H1 (cell line): ENCODE measurements around the gene RNF144A. TPM values are rescaled to one million over a fixed set of nuclear protein-coding genes. Genes with fewer than 3 reads are reported as not detected.
A peak's percentile ranks its signal among the peaks of the same experiment; 100 is the strongest.

ENCODE experiments used
- CTCF ChIA-PET: fragments of 300-600 bp; sonication (Branson Sonifier 250); formaldehyde crosslinking; loops from one replicate; lab custom pipeline; 2021; ENCODE audit not compliant: partially characterized antibody; lab: Charles Lee
- POLR2A ChIA-PET: fragments of 300-600 bp; sonication (Branson Sonifier 250); formaldehyde crosslinking; loops from one replicate; lab custom pipeline; 2021; ENCODE audit warnings: inconsistent platforms; ENCODE audit not compliant: partially characterized antibody; lab: Charles Lee
- DNase-seq, 2 experiments: peaks; one replicate each; pipeline versions ENCODE4 v3.0.0 to v3.0.0-alpha.2; 2010 to 2022; ENCODE audit warnings: low spot score in 2 of 2, low read depth in 1 of 2, mixed read lengths in 1 of 2
- FAIRE-seq: peaks from 2 replicates; lab custom pipeline; 2011; peaks lifted over from hg19 to GRCh38; lab: Jason Lieb, UNC
- H2AFZ ChIP-seq: 2 replicates; pipeline ENCODE4 v1.8.1; 2012; ENCODE audit warnings: low read length, inconsistent platforms
- H2AK5ac ChIP-seq: 2 replicates; pipeline ENCODE4 v1.6.1; 2013; ENCODE audit warnings: low read depth, low read length
- H2BK120ac ChIP-seq: replicated peaks from 2 replicates; pipeline ENCODE3; 2013; ENCODE audit warnings: low read depth, low read length, inconsistent platforms
- H2BK12ac ChIP-seq: 2 replicates; pipeline ENCODE4 v1.6.1; 2013; ENCODE audit warnings: low read depth, low read length
- H2BK15ac ChIP-seq: 2 replicates; pipeline ENCODE4 v1.6.1; 2013; ENCODE audit warnings: low read length
- H2BK20ac ChIP-seq: 2 replicates; pipeline ENCODE4 v1.6.1; 2013; ENCODE audit warnings: low read length
- H2BK5ac ChIP-seq: 2 replicates; pipeline ENCODE4 v1.6.1; 2013; ENCODE audit warnings: low read depth, low read length
- H3K14ac ChIP-seq: 2 replicates; pipeline ENCODE4 v1.6.1; 2013; ENCODE audit warnings: inconsistent platforms; ENCODE audit not compliant: insufficient read length
- H3K18ac ChIP-seq: 2 replicates; pipeline ENCODE4 v1.6.1; 2013; ENCODE audit warnings: low read length; ENCODE audit errors: extremely low read depth
- H3K23ac ChIP-seq: 2 replicates; pipeline ENCODE4 v1.6.1; 2013; ENCODE audit warnings: inconsistent platforms; ENCODE audit not compliant: insufficient read length
- H3K23me2 ChIP-seq: 2 replicates; pipeline ENCODE4 v1.6.1; 2013; ENCODE audit warnings: low read depth, low read length
- H3K27ac ChIP-seq: 2 replicates; pipeline ENCODE4 v1.6.1; 2011; ENCODE audit warnings: low read depth, low read length, inconsistent platforms
- H3K27me3 ChIP-seq, 4 experiments: replicated peaks in 1 of 4; 1 replicate in 1 of 4; 2 replicates in 3 of 4; pipeline versions ENCODE4 v1.6.1 to v1.8.1; 2011 to 2013; ENCODE audit warnings: low read length in 3 of 4, mild to moderate bottlenecking in 3 of 4, inconsistent platforms in 2 of 4, mixed read lengths in 2 of 4, moderate library complexity in 1 of 4; ENCODE audit not compliant: control insufficient read depth in 3 of 4, insufficient read depth in 3 of 4; ENCODE audit errors: extremely low read depth in 1 of 4
- H3K36me3 ChIP-seq, 4 experiments: 2 replicates each; pipeline versions ENCODE4 v1.6.1 to v1.8.1; 2011 to 2013; ENCODE audit warnings: mild to moderate bottlenecking in 4 of 4, low read length in 3 of 4, moderate library complexity in 2 of 4, control low read depth in 1 of 4, inconsistent platforms in 1 of 4; ENCODE audit not compliant: insufficient read depth in 4 of 4, control insufficient read depth in 2 of 4
- H3K4ac ChIP-seq: replicated peaks from 2 replicates; pipeline ENCODE3; 2013; ENCODE audit warnings: low read length, low read depth, mixed read lengths, inconsistent platforms; ENCODE audit not compliant: insufficient read length
- H3K4me1 ChIP-seq, 4 experiments: replicated peaks in 1 of 4; 1 replicate in 1 of 4; 2 replicates in 3 of 4; pipeline versions ENCODE4 v1.6.1 to v1.8.1; 2011 to 2013; ENCODE audit warnings: low read length in 3 of 4, inconsistent platforms in 2 of 4, mixed read lengths in 1 of 4; ENCODE audit not compliant: insufficient read depth in 4 of 4, control insufficient read depth in 3 of 4
- H3K4me2 ChIP-seq, 2 experiments: 2 replicates each; pipeline versions ENCODE4 v1.6.1 to v1.8.1; 2011 to 2013; ENCODE audit warnings: low read depth in 2 of 2, low read length in 2 of 2, control low read depth in 1 of 2, inconsistent platforms in 1 of 2, mild to moderate bottlenecking in 1 of 2; ENCODE audit not compliant: insufficient read depth in 1 of 2
- H3K4me3 ChIP-seq, 4 experiments: fragments of 200-600, 300-600 bp in 1 of 4; sonication (generic), shearing (Covaris generic), sonication (Bioruptor Twin) in 1 of 4; 2 replicates each; pipeline versions ENCODE4 v1.5.1 to v1.8.1; 2011 to 2016; ENCODE audit warnings: low read length in 4 of 4, low read depth in 3 of 4, control low read depth in 2 of 4, inconsistent platforms in 2 of 4, mild to moderate bottlenecking in 2 of 4, mixed read lengths in 1 of 4, moderate library complexity in 1 of 4; ENCODE audit not compliant: insufficient read depth in 2 of 4; ENCODE audit errors: extremely low read depth in 1 of 4
- H3K56ac ChIP-seq: replicated peaks from 2 replicates; pipeline ENCODE3; 2013; ENCODE audit warnings: low read depth, mild to moderate bottlenecking, mixed read lengths, low read length, inconsistent platforms; ENCODE audit not compliant: insufficient read length
- H3K79me1 ChIP-seq: 2 replicates; pipeline ENCODE4 v1.6.1; 2013; ENCODE audit warnings: low read depth, low read length, control low read depth
- H3K79me2 ChIP-seq, 2 experiments: 2 replicates each; pipeline versions ENCODE4 v1.6.1 to v1.8.1; 2012 to 2013; ENCODE audit warnings: low read length in 2 of 2, mild to moderate bottlenecking in 2 of 2, inconsistent platforms in 1 of 2; ENCODE audit not compliant: insufficient read depth in 2 of 2, control insufficient read depth in 1 of 2
- H3K9ac ChIP-seq, 4 experiments: replicated peaks in 1 of 4; 1 replicate in 1 of 4; 2 replicates in 3 of 4; pipeline versions ENCODE4 v1.6.1 to v1.8.1; 2011 to 2013; ENCODE audit warnings: low read depth in 3 of 4, low read length in 3 of 4, control low read depth in 2 of 4, mild to moderate bottlenecking in 2 of 4, moderate library complexity in 2 of 4, inconsistent platforms in 1 of 4; ENCODE audit errors: extremely low read depth in 1 of 4
- H3K9me3 ChIP-seq, 2 experiments: 2 replicates each; pipeline versions ENCODE4 v1.6.1 to v1.8.1; 2012 to 2013; ENCODE audit warnings: mild to moderate bottlenecking in 2 of 2, moderate library complexity in 2 of 2, control low read depth in 1 of 2, inconsistent platforms in 1 of 2, low read depth in 1 of 2, low read length in 1 of 2, mixed read lengths in 1 of 2; ENCODE audit not compliant: insufficient read depth in 2 of 2
- H4K20me1 ChIP-seq, 2 experiments: replicated peaks in 1 of 2; 2 replicates each; pipeline versions ENCODE3 to v1.8.1; 2011 to 2013; ENCODE audit warnings: inconsistent platforms in 2 of 2, low read length in 2 of 2, mild to moderate bottlenecking in 1 of 2; ENCODE audit not compliant: insufficient read depth in 2 of 2, control insufficient read depth in 1 of 2
- H4K5ac ChIP-seq: 2 replicates; pipeline ENCODE4 v1.6.1; 2013; ENCODE audit warnings: low read length, low read depth, mixed read lengths, inconsistent platforms; ENCODE audit not compliant: insufficient read length
- H4K8ac ChIP-seq: 2 replicates; pipeline ENCODE4 v1.8.0; 2013; ENCODE audit warnings: mild to moderate bottlenecking, moderate library complexity, low read length, inconsistent platforms; ENCODE audit not compliant: insufficient read depth; ENCODE audit errors: extremely low read depth
- H4K91ac ChIP-seq: replicated peaks from 2 replicates; pipeline ENCODE3; 2013; ENCODE audit warnings: low read length, mixed read lengths, inconsistent platforms; ENCODE audit not compliant: insufficient read length
- RAD21 ChIP-seq, 2 experiments: IDR thresholded peaks in 1 of 2; conservative IDR thresholded peaks in 1 of 2; 2 replicates each; pipeline ENCODE4 v1.6.1; 2011; ENCODE audit warnings: low read depth in 2 of 2, low read length in 2 of 2, improper control_type of control experiment in 1 of 2, inconsistent platforms in 1 of 2, mild to moderate bottlenecking in 1 of 2, moderate library complexity in 1 of 2
- WGBS, 2 experiments: shearing (Covaris generic) in 1 of 2; methylation state at CpG; one replicate each; pipeline versions ENCODE4 v1.1.6 to v1.1.7; 2013 to 2015; ENCODE audit warnings: low lambda C conversion rate in 2 of 2, mixed read lengths in 2 of 2, inconsistent platforms in 1 of 2, low coverage in 1 of 2, missing lambda C conversion rate in 1 of 2; ENCODE audit not compliant: insufficient replicate concordance in 2 of 2, insufficient coverage in 1 of 2, insufficient read length in 1 of 2; ENCODE audit errors: extremely low coverage in 1 of 2, missing lambda C conversion rate in 1 of 2; 5-methylcytosine and 5-hydroxymethylcytosine counted together
- polyA plus RNA-seq, 7 experiments: library from polyadenylated mRNA; depleted of rRNA in 3 of 7; stranded (reverse) in 5 of 7; unstranded in 2 of 7; fragments of >200 nt in 5 of 7; fragments of 200-250 nt in 2 of 7; gene quantifications; 1 replicate in 5 of 7; 2 replicates in 1 of 7; 4 replicates in 1 of 7; pipeline versions ENCODE4 v1.2.1 to v1.2.3, GENCODE V29; 2011 to 2013; ENCODE audit warnings: missing spikeins in 2 of 7, mixed read lengths in 2 of 7
- total RNA-seq: library from RNA; stranded (reverse); fragmentation: NEBNext Ultra II Directional; extraction: Animal tissue kit (Norgen Biotek cat#: 25700); gene quantifications from 2 replicates; pipeline ENCODE4 v1.2.1, GENCODE V29; 2021
- TF ChIP-seq, protein P1 (sequence below): IDR thresholded peaks from 2 replicates; pipeline ENCODE4 v1.6.1; 2011; ENCODE audit warnings: low read length, improper control_type of control experiment

The RNF144A gene
- total and polyA plus RNA-seq, 2 of the 8 experiments (the other 6 are each of a cell fraction or from before 2014, with no cell fraction given): 14.0 to 15.0 TPM

DNA sequence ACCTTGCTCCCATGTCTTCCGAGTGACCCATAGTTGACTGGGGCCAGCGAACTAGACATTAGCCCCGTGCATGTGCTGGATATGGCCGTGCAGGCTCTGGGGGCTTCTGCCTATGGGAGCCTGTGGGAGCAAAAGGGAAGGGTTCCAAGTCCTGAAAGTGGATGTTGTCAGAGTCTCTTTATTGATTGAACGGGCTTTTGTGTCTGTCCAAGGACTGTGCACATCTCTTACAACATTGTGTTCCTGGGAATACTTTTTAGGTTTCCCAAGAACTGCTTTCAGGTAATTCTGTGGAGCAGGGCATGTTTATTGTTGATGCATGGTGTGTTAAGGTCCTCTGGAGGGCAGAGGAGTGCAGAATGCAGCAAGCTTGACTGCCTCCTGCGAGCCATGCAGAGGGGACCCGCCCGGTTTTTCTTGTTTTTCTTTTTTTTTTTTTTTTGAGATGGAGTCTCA, 5.0 kb downstream of the RNF144A start:
- peaks cover 2 to 10% of the 10 kb centered on the region in 2 experiments for H4K20me1 ChIP-seq
- H3K18ac ChIP-seq: no peak overlapping the region
- no peak overlapping the region for H2BK5ac ChIP-seq
- H2AFZ ChIP-seq: no peak overlapping the region
- H3K4me2 ChIP-seq: no peak overlapping the region
- H4K5ac ChIP-seq: no peak overlapping the region
- no peak overlapping the region for H2BK15ac ChIP-seq
- no peak overlapping the region for H3K14ac ChIP-seq
- H3K9me3 ChIP-seq: no peaks in the 10 kb centered on the region
- H3K23ac ChIP-seq: no peak overlapping the region
- H2AK5ac ChIP-seq: no peak overlapping the region
- no peak overlapping the region for H3K4ac ChIP-seq
- CTCF ChIA-PET: interaction anchor here (0.7 to 3.9 kb wide), 7 partner anchors 10 to 128 kb away, joined by 3 to 16 read pairs (median 4); no protein-coding TSS in a partner anchor
- H3K4me1 ChIP-seq: peaks cover 1 to 5% (median 3%) of the 10 kb centered on the region in 4 experiments; a peak in 5 of 7 replicates
- H2BK12ac ChIP-seq: no peak overlapping the region
- WGBS, 2 experiments: 89% methylated on average over 8 of the region's 8 CpGs; no CpG with 5 or more reads in 1 of the 2 experiments
- peaks cover 0 to 6% (median 0%) of the 10 kb centered on the region in 4 experiments; a peak in 2 of 7 replicates for H3K27me3 ChIP-seq
- no peak for FAIRE-seq
- H4K8ac ChIP-seq: no peak overlapping the region
- H3K79me1 ChIP-seq: peaks cover 7% of the 10 kb centered on the region; the same call in 1 of the 2 replicates
- DNase-seq: no peak
- POLR2A ChIA-PET: no interaction called here
- no peak overlapping the region for H3K56ac ChIP-seq
- no peak overlapping the region for H2BK20ac ChIP-seq
- no peak overlapping the region for H3K9ac ChIP-seq
- peaks cover 4% of the 10 kb centered on the region; the same call in 1 of the 2 replicates for H3K23me2 ChIP-seq
- H3K4me3 ChIP-seq: no peak overlapping the region
- H3K27ac ChIP-seq: no peak overlapping the region
- no peak overlapping the region for H2BK120ac ChIP-seq
- H3K79me2 ChIP-seq: peaks cover 0 to 20% of the 10 kb centered on the region in 2 experiments; a peak in 2 of 4 replicates
- H3K36me3 ChIP-seq: no peaks in the 10 kb centered on the region
- H4K91ac ChIP-seq: no peak overlapping the region
- peak; percentile 37 to 48 for TF ChIP-seq RAD21 (IDR thresholded peaks at IDR 0.05 in 1 of 2, conservative IDR thresholded peaks at IDR 0.05 in 1 of 2; ENCODE audit: low read depth in 2 of 2, low read length in 2 of 2)
- TF ChIP-seq, protein P1, sequence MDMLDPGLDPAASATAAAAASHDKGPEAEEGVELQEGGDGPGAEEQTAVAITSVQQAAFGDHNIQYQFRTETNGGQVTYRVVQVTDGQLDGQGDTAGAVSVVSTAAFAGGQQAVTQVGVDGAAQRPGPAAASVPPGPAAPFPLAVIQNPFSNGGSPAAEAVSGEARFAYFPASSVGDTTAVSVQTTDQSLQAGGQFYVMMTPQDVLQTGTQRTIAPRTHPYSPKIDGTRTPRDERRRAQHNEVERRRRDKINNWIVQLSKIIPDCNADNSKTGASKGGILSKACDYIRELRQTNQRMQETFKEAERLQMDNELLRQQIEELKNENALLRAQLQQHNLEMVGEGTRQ: no peak
